WTC11 (cell line): Measurements from ENCODE around the gene GAB1. TPM values are rescaled to one million over a fixed set of nuclear protein-coding genes. Genes with fewer than 3 reads are reported as not detected.

Source experiments
- ATAC-seq: fragments of 200-7000 bp; cut with Tn5 transposase; 2 replicates; pipeline ENCODE4 v1.10.0; 2021; ENCODE audit warnings: mild to moderate bottlenecking, moderate library complexity
- CTCF ChIA-PET: fragments of 300-600 bp; sonication (Branson Sonifier 250); formaldehyde crosslinking; loops from one replicate; lab custom pipeline; 2021; ENCODE audit warnings: antibody characterized with exemption; lab: Charles Lee
- POLR2A ChIA-PET: fragments of 350-600 bp; sonication (Branson Sonifier 250); formaldehyde crosslinking; loops from one replicate; lab custom pipeline; 2021; ENCODE audit warnings: antibody characterized with exemption; lab: Charles Lee
- DNase-seq: peaks from one replicate; pipeline ENCODE4 v3.0.0; 2021; ENCODE audit warnings: low spot score
- H3K27ac Mint-ChIP-seq: 2 replicates; pipeline ENCODE4 v1.8.0; 2021; ENCODE audit warnings: mixed read lengths
- H3K27me3 Mint-ChIP-seq: 2 replicates; pipeline ENCODE4 v1.8.0; 2021; ENCODE audit warnings: low read depth, mild to moderate bottlenecking, moderate library complexity, mixed read lengths
- H3K36me3 Mint-ChIP-seq: 2 replicates; pipeline ENCODE4 v1.8.0; 2021; ENCODE audit warnings: mixed read lengths
- H3K4me1 Mint-ChIP-seq: 2 replicates; pipeline ENCODE4 v1.8.0; 2022; ENCODE audit warnings: mixed read lengths
- H3K4me3 Mint-ChIP-seq: 2 replicates; pipeline ENCODE4 v1.8.0; 2021; ENCODE audit warnings: mild to moderate bottlenecking, moderate library complexity, mixed read lengths
- H3K9me3 Mint-ChIP-seq: 2 replicates; pipeline ENCODE4 v1.8.0; 2021; ENCODE audit warnings: mixed read lengths
- CBFB ChIP-seq: sonication (generic); formaldehyde crosslinking; IDR thresholded peaks from 2 replicates; pipeline ENCODE4 v1.8.1; 2022; ENCODE audit warnings: mild to moderate bottlenecking, low read depth, missing genetic modification reagents
- CREM ChIP-seq: sonication (generic); formaldehyde crosslinking; IDR thresholded peaks from 2 replicates; pipeline ENCODE4 v1.8.1; 2022; ENCODE audit warnings: mild to moderate bottlenecking, missing genetic modification reagents, moderate library complexity
- EMX1 ChIP-seq: fragments of 250-450 bp; sonication (Bioruptor Pico); IDR thresholded peaks from 2 replicates; pipeline ENCODE4 v1.8.0; 2021; ENCODE audit warnings: mild to moderate bottlenecking
- ESRRA ChIP-seq: sonication (generic); formaldehyde crosslinking; IDR thresholded peaks from 2 replicates; pipeline ENCODE4 v1.8.1; 2022; ENCODE audit warnings: mild to moderate bottlenecking, missing genetic modification reagents, borderline replicate concordance
- FOXJ3 ChIP-seq: sonication (generic); formaldehyde crosslinking; IDR thresholded peaks from 2 replicates; pipeline ENCODE4 v1.9.0; 2021; ENCODE audit warnings: missing genetic modification reagents, mild to moderate bottlenecking, borderline replicate concordance
- JAZF1 ChIP-seq: fragments of 250-450 bp; sonication (Bioruptor Pico); IDR thresholded peaks from 2 replicates; pipeline ENCODE4 v1.9.0; 2021; ENCODE audit warnings: moderate library complexity, mild to moderate bottlenecking, inconsistent platforms
- JUN ChIP-seq: sonication (generic); formaldehyde crosslinking; IDR thresholded peaks from 2 replicates; pipeline ENCODE4 v1.8.0; 2023; ENCODE audit warnings: mild to moderate bottlenecking, missing genetic modification reagents
- KAT7 ChIP-seq: sonication (generic); formaldehyde crosslinking; IDR thresholded peaks from 2 replicates; pipeline ENCODE4 v1.8.1; 2023; ENCODE audit warnings: missing genetic modification reagents, mild to moderate bottlenecking, borderline replicate concordance
- OVOL2 ChIP-seq: fragments of 250-450 bp; sonication (Bioruptor Pico); IDR thresholded peaks from 2 replicates; pipeline ENCODE4 v1.9.0; 2021; ENCODE audit warnings: mild to moderate bottlenecking, borderline replicate concordance
- RELA ChIP-seq: sonication (generic); formaldehyde crosslinking; IDR thresholded peaks from 2 replicates; pipeline ENCODE4 v1.8.1; 2022; ENCODE audit warnings: missing genetic modification reagents, mild to moderate bottlenecking, borderline replicate concordance
- ZNF121 ChIP-seq: sonication (generic); formaldehyde crosslinking; IDR thresholded peaks from 2 replicates; pipeline ENCODE4 v1.8.0; 2023; ENCODE audit warnings: missing genetic modification reagents
- ZNF317 ChIP-seq: sonication (generic); formaldehyde crosslinking; IDR thresholded peaks from 2 replicates; pipeline ENCODE4 v1.8.1; 2023; ENCODE audit warnings: low read depth, mild to moderate bottlenecking, moderate library complexity, missing genetic modification reagents, borderline replicate concordance
- ZNF416 ChIP-seq: fragments of 250-450 bp; sonication (Bioruptor Pico); IDR thresholded peaks from 2 replicates; pipeline ENCODE4 v1.9.0; 2021; ENCODE audit warnings: mild to moderate bottlenecking, inconsistent platforms
- total RNA-seq: library from RNA; stranded (reverse); gene quantifications from 3 replicates; pipeline ENCODE4 v1.2.3, GENCODE V29; 2021
- TF ChIP-seq, protein P1 (sequence below): fragments of 250-450 bp; sonication (Bioruptor Pico); IDR thresholded peaks from 2 replicates; pipeline ENCODE4 v1.9.0; 2021; ENCODE audit warnings: mild to moderate bottlenecking
- TF ChIP-seq, protein P2 (sequence below): sonication (generic); formaldehyde crosslinking; IDR thresholded peaks from 2 replicates; pipeline ENCODE4 v1.8.1; 2023; ENCODE audit warnings: mild to moderate bottlenecking, missing genetic modification reagents
- TF ChIP-seq, protein P3 (sequence below): sonication (generic); formaldehyde crosslinking; IDR thresholded peaks from 2 replicates; pipeline ENCODE4 v1.8.1; 2023; ENCODE audit warnings: mild to moderate bottlenecking, missing genetic modification reagents, moderate library complexity
- TF ChIP-seq, protein P4 (sequence below): sonication (generic); formaldehyde crosslinking; IDR thresholded peaks from 2 replicates; pipeline ENCODE4 v1.8.0; 2023; ENCODE audit warnings: missing genetic modification reagents, mild to moderate bottlenecking, borderline replicate concordance
- TF ChIP-seq, protein P5 (sequence below): sonication (generic); formaldehyde crosslinking; IDR thresholded peaks from 2 replicates; pipeline ENCODE4 v1.8.0; 2022; ENCODE audit warnings: mild to moderate bottlenecking, missing genetic modification reagents
- TF ChIP-seq, protein P6 (sequence below): sonication (generic); formaldehyde crosslinking; IDR thresholded peaks from 2 replicates; pipeline ENCODE4 v1.8.1; 2022; ENCODE audit warnings: missing genetic modification reagents, borderline replicate concordance

Gene GAB1
- total RNA-seq, 1 experiment from 2014 or later = 17.4 TPM

DNA sequence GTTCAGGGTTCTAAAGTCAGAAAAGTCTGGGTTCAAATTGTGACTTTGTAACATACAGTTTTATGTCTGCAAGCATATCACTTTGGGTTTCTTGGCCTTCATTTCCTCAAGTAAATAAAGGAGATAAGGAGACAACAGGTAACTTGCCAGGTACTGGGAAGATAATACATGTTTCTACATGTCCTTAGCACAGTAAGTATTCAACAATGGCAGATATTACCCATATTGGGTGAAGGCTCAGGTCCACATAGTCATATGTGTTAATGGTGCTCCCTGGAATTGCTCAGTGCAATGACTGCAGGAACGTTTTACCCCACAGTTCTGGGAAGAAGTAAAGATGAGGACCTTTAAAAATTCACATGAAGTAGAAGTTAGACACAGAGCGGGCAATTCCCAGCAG, 35.8 kb upstream of the GAB1 start (continued):
- TF ChIP-seq, protein P1, sequence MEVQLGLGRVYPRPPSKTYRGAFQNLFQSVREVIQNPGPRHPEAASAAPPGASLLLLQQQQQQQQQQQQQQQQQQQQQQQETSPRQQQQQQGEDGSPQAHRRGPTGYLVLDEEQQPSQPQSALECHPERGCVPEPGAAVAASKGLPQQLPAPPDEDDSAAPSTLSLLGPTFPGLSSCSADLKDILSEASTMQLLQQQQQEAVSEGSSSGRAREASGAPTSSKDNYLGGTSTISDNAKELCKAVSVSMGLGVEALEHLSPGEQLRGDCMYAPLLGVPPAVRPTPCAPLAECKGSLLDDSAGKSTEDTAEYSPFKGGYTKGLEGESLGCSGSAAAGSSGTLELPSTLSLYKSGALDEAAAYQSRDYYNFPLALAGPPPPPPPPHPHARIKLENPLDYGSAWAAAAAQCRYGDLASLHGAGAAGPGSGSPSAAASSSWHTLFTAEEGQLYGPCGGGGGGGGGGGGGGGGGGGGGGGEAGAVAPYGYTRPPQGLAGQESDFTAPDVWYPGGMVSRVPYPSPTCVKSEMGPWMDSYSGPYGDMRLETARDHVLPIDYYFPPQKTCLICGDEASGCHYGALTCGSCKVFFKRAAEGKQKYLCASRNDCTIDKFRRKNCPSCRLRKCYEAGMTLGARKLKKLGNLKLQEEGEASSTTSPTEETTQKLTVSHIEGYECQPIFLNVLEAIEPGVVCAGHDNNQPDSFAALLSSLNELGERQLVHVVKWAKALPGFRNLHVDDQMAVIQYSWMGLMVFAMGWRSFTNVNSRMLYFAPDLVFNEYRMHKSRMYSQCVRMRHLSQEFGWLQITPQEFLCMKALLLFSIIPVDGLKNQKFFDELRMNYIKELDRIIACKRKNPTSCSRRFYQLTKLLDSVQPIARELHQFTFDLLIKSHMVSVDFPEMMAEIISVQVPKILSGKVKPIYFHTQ (CRISPR knock-in tag) = no peak

DNA sequence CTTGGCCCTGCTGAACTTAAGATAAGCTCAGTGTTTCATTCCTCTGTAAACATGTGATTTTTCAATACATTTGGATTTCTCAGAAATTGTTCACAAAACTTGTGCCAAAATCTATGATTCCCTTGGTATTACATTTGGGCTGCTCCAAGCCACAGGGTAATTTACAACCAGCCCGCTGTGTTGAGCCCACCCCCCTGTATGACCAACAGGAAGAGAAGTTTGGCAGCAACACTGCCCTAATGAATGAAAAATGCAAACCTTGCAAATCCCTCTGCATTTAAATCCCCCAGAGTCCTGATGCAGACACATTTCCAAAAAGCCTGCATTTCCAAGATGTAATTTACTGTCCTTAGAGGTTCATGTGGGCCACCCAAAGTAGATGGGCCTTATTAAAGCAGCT, 34.1 kb upstream of the GAB1 start:
- TF ChIP-seq, protein P2, sequence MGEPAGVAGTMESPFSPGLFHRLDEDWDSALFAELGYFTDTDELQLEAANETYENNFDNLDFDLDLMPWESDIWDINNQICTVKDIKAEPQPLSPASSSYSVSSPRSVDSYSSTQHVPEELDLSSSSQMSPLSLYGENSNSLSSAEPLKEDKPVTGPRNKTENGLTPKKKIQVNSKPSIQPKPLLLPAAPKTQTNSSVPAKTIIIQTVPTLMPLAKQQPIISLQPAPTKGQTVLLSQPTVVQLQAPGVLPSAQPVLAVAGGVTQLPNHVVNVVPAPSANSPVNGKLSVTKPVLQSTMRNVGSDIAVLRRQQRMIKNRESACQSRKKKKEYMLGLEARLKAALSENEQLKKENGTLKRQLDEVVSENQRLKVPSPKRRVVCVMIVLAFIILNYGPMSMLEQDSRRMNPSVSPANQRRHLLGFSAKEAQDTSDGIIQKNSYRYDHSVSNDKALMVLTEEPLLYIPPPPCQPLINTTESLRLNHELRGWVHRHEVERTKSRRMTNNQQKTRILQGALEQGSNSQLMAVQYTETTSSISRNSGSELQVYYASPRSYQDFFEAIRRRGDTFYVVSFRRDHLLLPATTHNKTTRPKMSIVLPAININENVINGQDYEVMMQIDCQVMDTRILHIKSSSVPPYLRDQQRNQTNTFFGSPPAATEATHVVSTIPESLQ (CRISPR knock-in tag) = no peak
- TF ChIP-seq RELA (CRISPR knock-in tag) = no peak
- no peak for TF ChIP-seq JUN
- TF ChIP-seq KAT7 (CRISPR knock-in tag) = no peak
- no peak for TF ChIP-seq JAZF1 (CRISPR knock-in tag)
- TF ChIP-seq ZNF317 (CRISPR knock-in tag) = no peak
- TF ChIP-seq OVOL2 = no peak
- DNase-seq (no peak), ATAC-seq (peak; percentile 78)
- no peaks in the 10 kb centered on the region for H3K36me3 Mint-ChIP-seq
- no peaks in the 10 kb centered on the region for H3K9me3 Mint-ChIP-seq
- ChIA-PET CTCF (no interaction called here), POLR2A (no interaction called here)
- no peak overlapping the region for H3K27ac Mint-ChIP-seq
- H3K4me1 Mint-ChIP-seq = peaks cover 10% of the 10 kb centered on the region
- H3K4me3 Mint-ChIP-seq = no peak overlapping the region
- no peaks in the 10 kb centered on the region for H3K27me3 Mint-ChIP-seq

DNA sequence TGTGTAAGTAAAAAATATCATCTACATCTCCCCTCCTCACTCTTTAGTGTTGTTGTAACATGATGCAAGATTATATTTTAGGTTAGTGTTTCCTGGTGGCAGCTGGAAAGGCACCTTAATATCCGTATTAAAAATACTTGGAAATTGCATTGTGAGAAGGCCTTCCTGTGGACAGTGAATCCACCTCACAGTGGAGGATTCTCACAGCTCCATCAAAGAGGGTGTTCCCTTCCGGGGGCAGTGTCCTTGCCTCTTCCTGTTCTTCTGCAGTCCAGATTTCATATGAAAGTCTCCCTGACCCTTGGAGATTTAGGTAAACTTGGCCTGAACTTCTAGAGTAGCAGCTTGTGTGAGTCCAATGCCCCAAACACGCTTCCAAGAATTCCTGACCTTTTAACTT, 29.9 kb upstream of the GAB1 start:
- CTCF ChIA-PET = no interaction called here
- Mint-ChIP-seq H3K36me3 (no peaks in the 10 kb centered on the region), H3K4me3 (no peak overlapping the region), H3K27ac (no peak overlapping the region), H3K4me1 (peaks cover 10% of the 10 kb centered on the region), H3K27me3 (no peaks in the 10 kb centered on the region), H3K9me3 (no peaks in the 10 kb centered on the region)
- POLR2A ChIA-PET = no interaction called here
- ATAC-seq (no peak), DNase-seq (no peak)
- TF ChIP-seq, protein P3, sequence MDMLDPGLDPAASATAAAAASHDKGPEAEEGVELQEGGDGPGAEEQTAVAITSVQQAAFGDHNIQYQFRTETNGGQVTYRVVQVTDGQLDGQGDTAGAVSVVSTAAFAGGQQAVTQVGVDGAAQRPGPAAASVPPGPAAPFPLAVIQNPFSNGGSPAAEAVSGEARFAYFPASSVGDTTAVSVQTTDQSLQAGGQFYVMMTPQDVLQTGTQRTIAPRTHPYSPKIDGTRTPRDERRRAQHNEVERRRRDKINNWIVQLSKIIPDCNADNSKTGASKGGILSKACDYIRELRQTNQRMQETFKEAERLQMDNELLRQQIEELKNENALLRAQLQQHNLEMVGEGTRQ (CRISPR knock-in tag) = no peak
- TF ChIP-seq CBFB (no peak), EMX1 (no peak), CREM (CRISPR knock-in tag) (no peak), ZNF416 (no peak), ESRRA (CRISPR knock-in tag) (no peak), FOXJ3 (CRISPR knock-in tag) (no peak), JAZF1 (CRISPR knock-in tag) (no peak), ZNF121 (CRISPR knock-in tag) (no peak)
- TF ChIP-seq, protein P1 (CRISPR knock-in tag) = no peak
- TF ChIP-seq, protein P4, sequence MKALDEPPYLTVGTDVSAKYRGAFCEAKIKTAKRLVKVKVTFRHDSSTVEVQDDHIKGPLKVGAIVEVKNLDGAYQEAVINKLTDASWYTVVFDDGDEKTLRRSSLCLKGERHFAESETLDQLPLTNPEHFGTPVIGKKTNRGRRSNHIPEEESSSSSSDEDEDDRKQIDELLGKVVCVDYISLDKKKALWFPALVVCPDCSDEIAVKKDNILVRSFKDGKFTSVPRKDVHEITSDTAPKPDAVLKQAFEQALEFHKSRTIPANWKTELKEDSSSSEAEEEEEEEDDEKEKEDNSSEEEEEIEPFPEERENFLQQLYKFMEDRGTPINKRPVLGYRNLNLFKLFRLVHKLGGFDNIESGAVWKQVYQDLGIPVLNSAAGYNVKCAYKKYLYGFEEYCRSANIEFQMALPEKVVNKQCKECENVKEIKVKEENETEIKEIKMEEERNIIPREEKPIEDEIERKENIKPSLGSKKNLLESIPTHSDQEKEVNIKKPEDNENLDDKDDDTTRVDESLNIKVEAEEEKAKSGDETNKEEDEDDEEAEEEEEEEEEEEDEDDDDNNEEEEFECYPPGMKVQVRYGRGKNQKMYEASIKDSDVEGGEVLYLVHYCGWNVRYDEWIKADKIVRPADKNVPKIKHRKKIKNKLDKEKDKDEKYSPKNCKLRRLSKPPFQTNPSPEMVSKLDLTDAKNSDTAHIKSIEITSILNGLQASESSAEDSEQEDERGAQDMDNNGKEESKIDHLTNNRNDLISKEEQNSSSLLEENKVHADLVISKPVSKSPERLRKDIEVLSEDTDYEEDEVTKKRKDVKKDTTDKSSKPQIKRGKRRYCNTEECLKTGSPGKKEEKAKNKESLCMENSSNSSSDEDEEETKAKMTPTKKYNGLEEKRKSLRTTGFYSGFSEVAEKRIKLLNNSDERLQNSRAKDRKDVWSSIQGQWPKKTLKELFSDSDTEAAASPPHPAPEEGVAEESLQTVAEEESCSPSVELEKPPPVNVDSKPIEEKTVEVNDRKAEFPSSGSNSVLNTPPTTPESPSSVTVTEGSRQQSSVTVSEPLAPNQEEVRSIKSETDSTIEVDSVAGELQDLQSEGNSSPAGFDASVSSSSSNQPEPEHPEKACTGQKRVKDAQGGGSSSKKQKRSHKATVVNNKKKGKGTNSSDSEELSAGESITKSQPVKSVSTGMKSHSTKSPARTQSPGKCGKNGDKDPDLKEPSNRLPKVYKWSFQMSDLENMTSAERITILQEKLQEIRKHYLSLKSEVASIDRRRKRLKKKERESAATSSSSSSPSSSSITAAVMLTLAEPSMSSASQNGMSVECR (CRISPR knock-in tag) = no peak
- TF ChIP-seq, protein P5, sequence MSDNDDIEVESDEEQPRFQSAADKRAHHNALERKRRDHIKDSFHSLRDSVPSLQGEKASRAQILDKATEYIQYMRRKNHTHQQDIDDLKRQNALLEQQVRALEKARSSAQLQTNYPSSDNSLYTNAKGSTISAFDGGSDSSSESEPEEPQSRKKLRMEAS (CRISPR knock-in tag) = no peak
- TF ChIP-seq, protein P6, sequence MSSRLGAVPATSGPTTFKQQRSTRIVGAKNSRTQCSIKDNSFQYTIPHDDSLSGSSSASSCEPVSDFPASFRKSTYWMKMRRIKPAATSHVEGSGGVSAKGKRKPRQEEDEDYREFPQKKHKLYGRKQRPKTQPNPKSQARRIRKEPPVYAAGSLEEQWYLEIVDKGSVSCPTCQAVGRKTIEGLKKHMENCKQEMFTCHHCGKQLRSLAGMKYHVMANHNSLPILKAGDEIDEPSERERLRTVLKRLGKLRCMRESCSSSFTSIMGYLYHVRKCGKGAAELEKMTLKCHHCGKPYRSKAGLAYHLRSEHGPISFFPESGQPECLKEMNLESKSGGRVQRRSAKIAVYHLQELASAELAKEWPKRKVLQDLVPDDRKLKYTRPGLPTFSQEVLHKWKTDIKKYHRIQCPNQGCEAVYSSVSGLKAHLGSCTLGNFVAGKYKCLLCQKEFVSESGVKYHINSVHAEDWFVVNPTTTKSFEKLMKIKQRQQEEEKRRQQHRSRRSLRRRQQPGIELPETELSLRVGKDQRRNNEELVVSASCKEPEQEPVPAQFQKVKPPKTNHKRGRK (CRISPR knock-in tag) = no peak
